Brain microvascular endothelial cell (primary cell): ENCODE measurements around the gene PPIL6.

Experiments
- DNase-seq: peaks from one replicate; pipeline ENCODE4 v3.0.0-alpha.2; 2020
- H3K27ac ChIP-seq: fragments of 250-450 bp; sonication (Bioruptor Pico); 2 replicates; pipeline ENCODE4 v1.5.1; 2020; ENCODE audit warnings: mild to moderate bottlenecking, moderate library complexity
- H3K27me3 ChIP-seq: fragments of 250-450 bp; sonication (Bioruptor Pico); replicated peaks from 2 replicates; pipeline ENCODE4 v1.5.1; 2020; ENCODE audit warnings: mild to moderate bottlenecking
- H3K36me3 ChIP-seq: fragments of 250-450 bp; sonication (Bioruptor Pico); replicated peaks from 2 replicates; pipeline ENCODE4 v1.5.1; 2020; ENCODE audit warnings: mild to moderate bottlenecking
- H3K4me3 ChIP-seq: 2 replicates; pipeline ENCODE4 v1.5.1; 2011; ENCODE audit warnings: low read depth, mild to moderate bottlenecking, control low read depth, low read length, moderate library complexity
- CTCF ChIP-seq: IDR thresholded peaks from 2 replicates; pipeline ENCODE4 v1.5.1; 2011; ENCODE audit warnings: low read depth, mild to moderate bottlenecking, moderate library complexity, low read length, control low read depth, inconsistent platforms; ENCODE audit errors: missing control alignments
- in situ Hi-C: cut with HindIII; loops from 2 replicates; pipeline ENCODE4 v1.10.0; 2017; ENCODE audit warnings: low sequenced_read_pairs, low pct_ligation_motif_present

The PPIL6 gene

GRCh38 chr6:109417646-109418045 lies 22.8 kb downstream of the PPIL6 start:
- TF ChIP-seq CTCF, result no peak
- H3K4me3 ChIP-seq, result no peak overlapping the region
- no peaks in the 10 kb centered on the region for H3K36me3 ChIP-seq
- DNase-seq, result no peak
- H3K27ac ChIP-seq, result no peak overlapping the region
- no peaks in the 10 kb centered on the region for H3K27me3 ChIP-seq
- in situ Hi-C loops, result no loop called here

- H3K36me3 ChIP-seq, result no peaks in the 10 kb centered on the region
- H3K4me3 ChIP-seq, result no peak overlapping the region
- no peaks in the 10 kb centered on the region for H3K27me3 ChIP-seq
- H3K27ac ChIP-seq, result no peak overlapping the region
- in situ Hi-C loops, result no loop called here
- no peak for DNase-seq
- no peak for TF ChIP-seq CTCF
Measured at GRCh38 chr6:109411034-109411433, 29.4 kb downstream of the PPIL6 start.

GRCh38 chr6:109406196-109406595 lies 34.2 kb downstream of the PPIL6 start:
- Histone ChIP-seq H3K4me3 (no peak overlapping the region), H3K27ac (no peak overlapping the region), H3K27me3 (no peaks in the 10 kb centered on the region), H3K36me3 (no peaks in the 10 kb centered on the region)
- in situ Hi-C loops, result no loop called here
- TF ChIP-seq CTCF, result no peak
- no peak for DNase-seq

GRCh38 chr6:109397020-109397419 lies 43.4 kb downstream of the PPIL6 start:
- Histone ChIP-seq H3K27me3 (no peaks in the 10 kb centered on the region), H3K36me3 (no peaks in the 10 kb centered on the region), H3K27ac (no peak overlapping the region), H3K4me3 (no peak overlapping the region)
- DNase-seq, result no peak
- in situ Hi-C loops, result no loop called here
- TF ChIP-seq CTCF, result peak; percentile 42

- H3K27me3 ChIP-seq, result no peaks in the 10 kb centered on the region
- TF ChIP-seq CTCF, result no peak
- in situ Hi-C loops, result no loop called here
- H3K27ac ChIP-seq, result no peak overlapping the region
- no peak for DNase-seq
- H3K36me3 ChIP-seq, result no peaks in the 10 kb centered on the region
- H3K4me3 ChIP-seq, result no peak overlapping the region
Measured at GRCh38 chr6:109396046-109396718, 44.2 kb downstream of the PPIL6 start.

- Histone ChIP-seq H3K27ac (peak overlapping the region; percentile 30), H3K36me3 (no peaks in the 10 kb centered on the region), H3K27me3 (no peaks in the 10 kb centered on the region), H3K4me3 (no peak overlapping the region)
- peak; percentile 76 for DNase-seq
- in situ Hi-C loops, result no loop called here
- TF ChIP-seq CTCF, result no peak
Measured at GRCh38 chr6:109393886-109394281, 46.5 kb downstream of the PPIL6 start.
